Ishikawa (cell line): ENCODE data around the gene UBXN10.

Source experiments
- CEBPB ChIP-seq: IDR thresholded peaks from 2 replicates; pipeline ENCODE4 v1.6.1; 2012
- CREB1 ChIP-seq: IDR thresholded peaks from 2 replicates; pipeline ENCODE4 v1.6.1; 2012; ENCODE audit warnings: low read depth
- EGR1 ChIP-seq: IDR thresholded peaks from 2 replicates; pipeline ENCODE4 v1.6.1; 2012
- EP300 ChIP-seq: IDR thresholded peaks from 2 replicates; pipeline ENCODE4 v1.6.1; 2012; ENCODE audit warnings: borderline replicate concordance
- FOXM1 ChIP-seq: IDR thresholded peaks from 2 replicates; pipeline ENCODE4 v1.6.1; 2012; ENCODE audit warnings: low read depth, borderline replicate concordance
- MAX ChIP-seq: IDR thresholded peaks from 2 replicates; pipeline ENCODE4 v1.6.1; 2012
- NFIC ChIP-seq: IDR thresholded peaks from 2 replicates; pipeline ENCODE4 v1.6.1; 2012
- RAD21 ChIP-seq: IDR thresholded peaks from 2 replicates; pipeline ENCODE4 v1.6.1; 2012; ENCODE audit warnings: low read depth
- REST ChIP-seq: IDR thresholded peaks from 2 replicates; pipeline ENCODE4 v1.6.1; 2012; ENCODE audit warnings: low read depth, mild to moderate bottlenecking
- TAF1 ChIP-seq: IDR thresholded peaks from 2 replicates; pipeline ENCODE4 v1.6.1; 2012; ENCODE audit warnings: low read depth, mild to moderate bottlenecking
- TCF12 ChIP-seq: IDR thresholded peaks from 2 replicates; pipeline ENCODE4 v1.6.1; 2012; ENCODE audit warnings: low read depth
- TEAD4 ChIP-seq: IDR thresholded peaks from 2 replicates; pipeline ENCODE4 v1.6.1; 2012
- USF1 ChIP-seq: IDR thresholded peaks from 2 replicates; pipeline ENCODE4 v1.6.1; 2012
- YY1 ChIP-seq: IDR thresholded peaks from 2 replicates; pipeline ENCODE4 v1.6.1; 2012; ENCODE audit warnings: low read depth
- ZBTB7A ChIP-seq: IDR thresholded peaks from 2 replicates; pipeline ENCODE4 v1.6.1; 2012; ENCODE audit warnings: low read depth

Gene UBXN10

GRCh38 chr1:20188455-20188817 lies 2.5 kb downstream of the UBXN10 start:
- TF ChIP-seq CEBPB (no peak), ZBTB7A (no peak), EGR1 (no peak), RAD21 (no peak), REST (no peak), TAF1 (no peak), EP300 (no peak), MAX (no peak), NFIC (no peak), TCF12 (no peak), TEAD4 (no peak), USF1 (no peak), CREB1 (no peak)

- TF ChIP-seq FOXM1 (no peak), MAX (no peak), TEAD4 (no peak), NFIC (no peak), TAF1 (no peak), USF1 (no peak)
Observed at GRCh38 chr1:20189664-20190063, 3.8 kb downstream of the UBXN10 start.

- TF ChIP-seq ZBTB7A (no peak), YY1 (no peak), TCF12 (no peak), CEBPB (no peak), EP300 (no peak), RAD21 (no peak), NFIC (no peak), FOXM1 (no peak), TEAD4 (no peak), CREB1 (no peak), REST (no peak), USF1 (no peak)
Observed at GRCh38 chr1:20190256-20191160, 4.6 kb downstream of the UBXN10 start.

GRCh38 chr1:20191266-20191825 lies 5.5 kb downstream of the UBXN10 start:
- TF ChIP-seq FOXM1 (no peak), EP300 (no peak), MAX (no peak)

GRCh38 chr1:20192364-20192763 lies 6.5 kb downstream of the UBXN10 start:
- TF ChIP-seq FOXM1 (no peak), TEAD4 (no peak), EGR1 (no peak), TAF1 (no peak), CREB1 (no peak), MAX (no peak), EP300 (no peak), USF1 (no peak), YY1 (no peak), CEBPB (no peak), ZBTB7A (no peak), RAD21 (no peak), REST (no peak), TCF12 (no peak)
